T-cell (primary cell): ENCODE measurements around the gene TPD52L1. TPM values are rescaled to one million over a fixed set of nuclear protein-coding genes. Genes with fewer than 3 reads are reported as not detected.

Experiments
- ATAC-seq, 4 experiments: fragments of 200-7000 bp in 3 of 4; fragments of 150-1000 bp in 1 of 4; cut with Tn5 transposase; replicated peaks in 1 of 4; 1 replicate in 3 of 4; 2 replicates in 1 of 4; pipeline ENCODE4 v1.10.0; 2021; ENCODE audit warnings: moderate library complexity in 3 of 4, mild to moderate bottlenecking in 2 of 4, moderate number of reproducible peaks in 1 of 4
- CTCF ChIA-PET, 2 donors: fragments of 300-600 bp; sonication (Branson Sonifier 250); formaldehyde crosslinking; loops; one replicate each; lab custom pipeline; 2022; ENCODE audit warnings: antibody characterized with exemption in 2 of 2; lab: Charles Lee
- POLR2A ChIA-PET, 2 donors: fragments of 300-600 bp; sonication (Branson Sonifier 250); formaldehyde crosslinking; loops; one replicate each; lab custom pipeline; 2022; ENCODE audit warnings: antibody characterized with exemption in 2 of 2; lab: Charles Lee
- DNase-seq, 35 experiments: peaks; one replicate each; pipeline versions ENCODE4 v3.0.0 to v3.0.0-alpha.2; 2013 to 2023
- H3K27ac ChIP-seq: one replicate; pipeline ENCODE4 v1.5.1; 2013; ENCODE audit warnings: low read length
- H3K27me3 ChIP-seq, 2 experiments: replicated peaks in 1 of 2; 1 replicate in 1 of 2; 2 replicates in 1 of 2; pipeline versions ENCODE4 v1.6.1 to v1.7.0; 2013; ENCODE audit warnings: low read length in 1 of 2, mixed read lengths in 1 of 2; ENCODE audit not compliant: control insufficient read depth in 2 of 2, insufficient read depth in 2 of 2; ENCODE audit errors: extremely low read depth in 1 of 2
- H3K36me3 ChIP-seq, 2 donors: 1 replicate in 1 of 2; 2 replicates in 1 of 2; pipeline versions ENCODE4 v1.6.1 to v1.7.0; 2013; ENCODE audit warnings: low read length in 1 of 2; ENCODE audit not compliant: control insufficient read depth in 2 of 2, insufficient read depth in 1 of 2; ENCODE audit errors: extremely low read depth in 1 of 2
- H3K4me1 ChIP-seq, 2 experiments: 1 replicate in 1 of 2; 2 replicates in 1 of 2; pipeline versions ENCODE4 v1.6.1 to v1.7.0; 2013; ENCODE audit warnings: low read length in 2 of 2, mixed read lengths in 1 of 2; ENCODE audit not compliant: insufficient read depth in 2 of 2, control insufficient read depth in 1 of 2; ENCODE audit errors: extremely low read depth in 1 of 2
- H3K4me3 ChIP-seq, 2 donors: 1 replicate in 1 of 2; 2 replicates in 1 of 2; pipeline versions ENCODE4 v1.5.1 to v1.7.0; 2013; ENCODE audit warnings: mild to moderate bottlenecking in 2 of 2, low read length in 1 of 2, moderate library complexity in 1 of 2; ENCODE audit not compliant: control insufficient read depth in 1 of 2; ENCODE audit errors: extremely low read depth in 1 of 2
- H3K9me3 ChIP-seq: 2 replicates; pipeline ENCODE4 v1.7.0; 2013
- H3K27ac Mint-ChIP-seq, 2 donors: one replicate each; pipeline ENCODE4 v1.8.0; 2020 to 2021; ENCODE audit warnings: mild to moderate bottlenecking in 2 of 2, mixed read lengths in 2 of 2
- H3K27me3 Mint-ChIP-seq, 2 donors: one replicate each; pipeline ENCODE4 v1.8.0; 2021 to 2022; ENCODE audit warnings: mixed read lengths in 2 of 2
- H3K36me3 Mint-ChIP-seq: one replicate; pipeline ENCODE4 v1.8.0; 2021; ENCODE audit warnings: mixed read lengths
- H3K4me1 Mint-ChIP-seq, 3 donors: one replicate each; pipeline ENCODE4 v1.8.0; 2020 to 2022; ENCODE audit warnings: mixed read lengths in 3 of 3, mild to moderate bottlenecking in 1 of 3
- H3K4me3 Mint-ChIP-seq, 3 donors: one replicate each; pipeline ENCODE4 v1.8.0; 2020 to 2022; ENCODE audit warnings: mild to moderate bottlenecking in 3 of 3, mixed read lengths in 3 of 3, moderate library complexity in 3 of 3
- H3K9me3 Mint-ChIP-seq, 3 donors: one replicate each; pipeline ENCODE4 v1.8.0; 2020 to 2022; ENCODE audit warnings: mixed read lengths in 3 of 3
- WGBS: methylation state at CpG from one replicate; pipeline ENCODE4 v1.1.5; 2013; ENCODE audit warnings: missing lambda C conversion rate; ENCODE audit not compliant: insufficient coverage; 5-methylcytosine and 5-hydroxymethylcytosine counted together
- total RNA-seq, 35 experiments: library from RNA in 6 of 35; stranded (reverse) in 6 of 35; fragments of 120-200 nt in 1 of 35; gene quantifications; one replicate each; pipeline versions ENCODE4 v1.2.1 to v1.2.4 and lab custom pipeline; 2013 to 2026

The TPD52L1 gene
- total RNA-seq, 5 donors from 2014 or later (not counting 1 experiment from before 2014, with no cell fraction given), result 0.20 to 0.89 (median 0.47) TPM; not detected in 1

- no peaks in the 10 kb centered on the region for H3K36me3 Mint-ChIP-seq
- 54% methylated on average over 2 of the region's 7 CpGs for WGBS
- H3K4me1 Mint-ChIP-seq, result no peaks in the 10 kb centered on the region
- no peaks in the 10 kb centered on the region for H3K9me3 ChIP-seq
- H3K27me3 Mint-ChIP-seq, result peaks cover 9 to 22% of the 10 kb centered on the region in 2 donors
- no peak overlapping the region for H3K4me3 Mint-ChIP-seq
- ATAC-seq (no peak), DNase-seq (no peak)
- H3K27me3 ChIP-seq, result no peaks in the 10 kb centered on the region
- H3K9me3 Mint-ChIP-seq, result no peaks in the 10 kb centered on the region
- no peaks in the 10 kb centered on the region for H3K4me1 ChIP-seq
- H3K36me3 ChIP-seq, result no peaks in the 10 kb centered on the region
- CTCF ChIA-PET, result interaction anchor here (0.6 to 1.1 kb wide), 4 partner anchors 8 to 19 kb away, joined by 3 to 7 read pairs (median 3); no protein-coding TSS in a partner anchor
- H3K4me3 ChIP-seq, result no peak overlapping the region
- H3K27ac Mint-ChIP-seq, result no peak overlapping the region
- no peak overlapping the region for H3K27ac ChIP-seq
- POLR2A ChIA-PET, result no interaction called here
Observed at GRCh38 chr6:125201961-125202729, 48.6 kb downstream of the TPD52L1 start.

GRCh38 chr6:125203395-125203794 is 49.8 kb downstream of the TPD52L1 start:
- DNase-seq, result no peak
- Mint-ChIP-seq H3K9me3 (no peaks in the 10 kb centered on the region), H3K4me1 (no peaks in the 10 kb centered on the region), H3K27me3 (peaks cover 7 to 24% of the 10 kb centered on the region in 2 donors), H3K4me3 (no peak overlapping the region), H3K27ac (no peak overlapping the region), H3K36me3 (no peaks in the 10 kb centered on the region)
- POLR2A ChIA-PET, result interaction anchor here in 1 of 2 donors (0.6 kb wide), 1 partner anchor 11 kb away, joined by 3 read pairs; no protein-coding TSS in a partner anchor
- H3K36me3 ChIP-seq, result no peaks in the 10 kb centered on the region
- H3K27me3 ChIP-seq, result no peaks in the 10 kb centered on the region
- no peak for ATAC-seq
- no peak overlapping the region for H3K4me3 ChIP-seq
- H3K4me1 ChIP-seq, result no peaks in the 10 kb centered on the region
- no peak overlapping the region for H3K27ac ChIP-seq
- CTCF ChIA-PET, result no interaction called here
- H3K9me3 ChIP-seq, result no peaks in the 10 kb centered on the region

GRCh38 chr6:125205931-125206330 is 52.4 kb downstream of the TPD52L1 start:
- H3K4me1 Mint-ChIP-seq, result no peaks in the 10 kb centered on the region
- H3K27me3 Mint-ChIP-seq, result peaks cover 7 to 20% of the 10 kb centered on the region in 2 donors
- no peak overlapping the region for H3K27ac Mint-ChIP-seq
- Histone ChIP-seq H3K36me3 (no peaks in the 10 kb centered on the region), H3K27ac (no peak overlapping the region), H3K4me1 (no peaks in the 10 kb centered on the region), H3K27me3 (no peaks in the 10 kb centered on the region), H3K4me3 (no peak overlapping the region), H3K9me3 (no peaks in the 10 kb centered on the region)
- ATAC-seq, result no peak
- no peak overlapping the region for H3K4me3 Mint-ChIP-seq
- CTCF ChIA-PET, result no interaction called here
- POLR2A ChIA-PET, result no interaction called here
- no CpG with 5 or more reads among the region's 2 CpGs for WGBS
- H3K36me3 Mint-ChIP-seq, result no peaks in the 10 kb centered on the region
- DNase-seq, result no peak
- H3K9me3 Mint-ChIP-seq, result no peaks in the 10 kb centered on the region

- H3K36me3 Mint-ChIP-seq, result no peaks in the 10 kb centered on the region
- WGBS, result no CpG with 5 or more reads among the region's 1 CpG
Observed at GRCh38 chr6:125206389-125206788, 52.8 kb downstream of the TPD52L1 start.

GRCh38 chr6:125207956-125208355 is 54.4 kb downstream of the TPD52L1 start:
- no peaks in the 10 kb centered on the region for H3K36me3 Mint-ChIP-seq
- Histone ChIP-seq H3K27me3 (no peaks in the 10 kb centered on the region), H3K4me3 (no peak overlapping the region), H3K9me3 (no peaks in the 10 kb centered on the region), H3K36me3 (no peaks in the 10 kb centered on the region), H3K4me1 (no peaks in the 10 kb centered on the region), H3K27ac (no peak overlapping the region)
- DNase-seq (no peak), ATAC-seq (no peak)
- no peaks in the 10 kb centered on the region for H3K9me3 Mint-ChIP-seq
- ChIA-PET CTCF (interaction anchor here in 1 of 2 donors (0.5 kb wide), 1 partner anchor 555 kb away, joined by 6 read pairs; no protein-coding TSS in a partner anchor), POLR2A (no interaction called here)
- no peak overlapping the region for H3K27ac Mint-ChIP-seq
- WGBS, result no CpG with 5 or more reads among the region's 1 CpG
- H3K4me1 Mint-ChIP-seq, result no peaks in the 10 kb centered on the region
- H3K4me3 Mint-ChIP-seq, result no peak overlapping the region
- H3K27me3 Mint-ChIP-seq, result peaks cover 0 to 15% of the 10 kb centered on the region in 2 donors

More at GRCh38 chr6:125206389-125206788, 52.8 kb downstream of the TPD52L1 start:
- H3K9me3 ChIP-seq, result no peaks in the 10 kb centered on the region
- H3K4me1 ChIP-seq, result no peaks in the 10 kb centered on the region
- Mint-ChIP-seq H3K27me3 (peaks cover 7 to 20% of the 10 kb centered on the region in 2 donors), H3K4me3 (no peak overlapping the region), H3K27ac (no peak overlapping the region), H3K9me3 (no peaks in the 10 kb centered on the region), H3K4me1 (no peaks in the 10 kb centered on the region)
- no peak overlapping the region for H3K27ac ChIP-seq
- no peak for ATAC-seq
- no peaks in the 10 kb centered on the region for H3K27me3 ChIP-seq
- no peak for DNase-seq
- H3K36me3 ChIP-seq, result no peaks in the 10 kb centered on the region
- POLR2A ChIA-PET, result no interaction called here
- CTCF ChIA-PET, result no interaction called here
- H3K4me3 ChIP-seq, result no peak overlapping the region

- H3K9me3 Mint-ChIP-seq, result no peaks in the 10 kb centered on the region
- DNase-seq (no peak), ATAC-seq (no peak)
- no peaks in the 10 kb centered on the region for H3K36me3 Mint-ChIP-seq
- H3K4me1 ChIP-seq, result no peaks in the 10 kb centered on the region
- no peak overlapping the region for H3K4me3 ChIP-seq
- H3K9me3 ChIP-seq, result no peaks in the 10 kb centered on the region
- ChIA-PET CTCF (no interaction called here), POLR2A (no interaction called here)
- H3K27me3 ChIP-seq, result no peaks in the 10 kb centered on the region
- peaks cover 0 to 9% of the 10 kb centered on the region in 2 donors for H3K27me3 Mint-ChIP-seq
- H3K27ac ChIP-seq, result no peak overlapping the region
- H3K36me3 ChIP-seq, result no peaks in the 10 kb centered on the region
- no peak overlapping the region for H3K4me3 Mint-ChIP-seq
- 72% methylated on average over 2 of the region's 5 CpGs for WGBS
- H3K27ac Mint-ChIP-seq, result no peak overlapping the region
- no peaks in the 10 kb centered on the region for H3K4me1 Mint-ChIP-seq
Observed at GRCh38 chr6:125208625-125209249, 55.2 kb downstream of the TPD52L1 start.
